ENCODE measurements around the gene AOX1.

AOX1 gene

GRCh38 chr2:200695191-200695590, 109.4 kb downstream of the AOX1 start:
- Histone ChIP-seq H3F3A (ENCODE audit: control insufficient read depth, insufficient read depth) (no peaks in the 10 kb centered on the region), H3K27me3 (ENCODE audit: control insufficient read depth, low read length) (peaks cover 21% of the 10 kb centered on the region), H3K9me3 (ENCODE audit: control insufficient read depth, insufficient read depth, low read length) (no peaks in the 10 kb centered on the region), H3K9me2 (replicated peaks; ENCODE audit: control insufficient read depth, low read length) (no peaks in the 10 kb centered on the region), H3K4me2 (ENCODE audit: low read length) (no peak overlapping the region), H3K4me3 (ENCODE audit: low read length) (no peak overlapping the region), H4K20me1 (ENCODE audit: control insufficient read depth, insufficient read depth, low read depth, low read length) (no peaks in the 10 kb centered on the region), H3K27ac (ENCODE audit: low read depth, low read length) (no peak overlapping the region), H3K36me3 (ENCODE audit: control insufficient read depth, low read length) (no peaks in the 10 kb centered on the region), H3K4me1 (ENCODE audit: control insufficient read depth, low read length) (peaks cover 8% of the 10 kb centered on the region), H3K79me2 (ENCODE audit: control insufficient read depth, low read length) (no peaks in the 10 kb centered on the region)
- TF ChIP-seq CTCF (IDR thresholded peaks at IDR 0.05; ENCODE audit: low read depth, low read length, poor library complexity, severe bottlenecking) (no peak), EZH2phosphoT487 (IDR thresholded peaks at IDR 0.05; ENCODE audit: borderline replicate concordance, low read length) (no peak)

DNA sequence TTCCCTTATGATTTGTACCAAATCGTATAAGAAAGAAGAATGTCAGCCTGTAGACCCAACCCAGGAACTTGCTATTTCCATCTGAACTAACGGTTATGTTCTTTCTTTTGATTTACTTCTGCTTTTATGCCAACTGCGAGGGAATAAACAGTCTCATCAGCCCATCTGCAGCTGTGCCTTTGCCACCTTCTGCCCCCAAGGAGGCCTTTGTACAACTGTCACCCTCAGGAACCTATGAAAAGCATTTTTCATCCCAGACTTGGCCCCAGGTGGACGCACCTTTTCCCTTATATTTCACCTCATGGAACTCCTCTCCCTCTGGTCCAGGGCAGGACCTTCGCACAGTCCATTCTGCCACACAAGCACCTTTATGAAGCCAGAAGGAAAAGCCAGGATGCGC, 109.8 kb downstream of the AOX1 start:
- Histone ChIP-seq H3K4me2 (ENCODE audit: low read length) (no peak overlapping the region), H3K27ac (ENCODE audit: low read depth, low read length) (no peak overlapping the region), H3K4me1 (ENCODE audit: control insufficient read depth, low read length) (peaks cover 8% of the 10 kb centered on the region)

DNA sequence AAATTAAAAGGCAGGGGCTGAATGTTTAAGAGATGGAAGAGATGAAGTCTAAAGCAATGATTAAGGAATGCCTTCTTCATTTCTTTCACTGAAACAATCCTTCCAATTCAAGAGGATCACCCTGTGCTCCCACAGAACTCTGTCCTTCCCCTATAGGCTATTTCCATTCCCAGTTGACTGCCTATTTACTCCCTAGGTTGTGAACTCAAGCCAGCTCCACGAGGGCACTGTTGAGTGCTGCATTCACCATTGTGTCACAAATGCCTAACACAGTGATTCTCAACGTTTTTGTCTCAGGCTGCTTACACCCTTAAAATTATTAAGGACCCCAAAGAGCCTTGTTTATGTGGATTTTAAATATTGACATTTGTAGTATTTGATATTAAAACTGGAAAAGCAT, 112.4 kb downstream of the AOX1 start:
- H3K4me3 ChIP-seq (ENCODE audit: low read length): no peak overlapping the region
- H3K4me1 ChIP-seq (ENCODE audit: control insufficient read depth, low read length): peaks cover 8% of the 10 kb centered on the region
- H4K20me1 ChIP-seq (ENCODE audit: control insufficient read depth, insufficient read depth, low read depth, low read length): no peaks in the 10 kb centered on the region
- no peaks in the 10 kb centered on the region for H3K36me3 ChIP-seq (ENCODE audit: control insufficient read depth, low read length)
- no peaks in the 10 kb centered on the region for H3F3A ChIP-seq (ENCODE audit: control insufficient read depth, insufficient read depth)
- TF ChIP-seq CTCF (IDR thresholded peaks at IDR 0.05; ENCODE audit: low read depth, low read length, poor library complexity, severe bottlenecking): no peak
- TF ChIP-seq EZH2phosphoT487 (IDR thresholded peaks at IDR 0.05; ENCODE audit: borderline replicate concordance, low read length): no peak
- no peaks in the 10 kb centered on the region for H3K79me2 ChIP-seq (ENCODE audit: control insufficient read depth, low read length)
- H3K9me3 ChIP-seq (ENCODE audit: control insufficient read depth, insufficient read depth, low read length): no peaks in the 10 kb centered on the region
- no peak overlapping the region for H3K4me2 ChIP-seq (ENCODE audit: low read length)
- H3K27me3 ChIP-seq (ENCODE audit: control insufficient read depth, low read length): peaks cover 38% of the 10 kb centered on the region
- no peaks in the 10 kb centered on the region for H3K9me2 ChIP-seq (replicated peaks; ENCODE audit: control insufficient read depth, low read length)
- no peak overlapping the region for H3K27ac ChIP-seq (ENCODE audit: low read depth, low read length)

More for the DNA sequence above, 109.8 kb downstream of the AOX1 start:
- H3K9me2 ChIP-seq (replicated peaks; ENCODE audit: control insufficient read depth, low read length): no peaks in the 10 kb centered on the region
- H3K36me3 ChIP-seq (ENCODE audit: control insufficient read depth, low read length): no peaks in the 10 kb centered on the region
- H4K20me1 ChIP-seq (ENCODE audit: control insufficient read depth, insufficient read depth, low read depth, low read length): no peaks in the 10 kb centered on the region
- peaks cover 21% of the 10 kb centered on the region for H3K27me3 ChIP-seq (ENCODE audit: control insufficient read depth, low read length)
- no peaks in the 10 kb centered on the region for H3K79me2 ChIP-seq (ENCODE audit: control insufficient read depth, low read length)
- no peak for TF ChIP-seq CTCF (IDR thresholded peaks at IDR 0.05; ENCODE audit: low read depth, low read length, poor library complexity, severe bottlenecking)
- 0 out of 2 replicates have a peak, but pooled peaks have one; percentile 12 for TF ChIP-seq EZH2phosphoT487 (IDR thresholded peaks at IDR 0.05; ENCODE audit: borderline replicate concordance, low read length)
- H3K9me3 ChIP-seq (ENCODE audit: control insufficient read depth, insufficient read depth, low read length): no peaks in the 10 kb centered on the region
- no peak overlapping the region for H3K4me3 ChIP-seq (ENCODE audit: low read length)
- no peaks in the 10 kb centered on the region for H3F3A ChIP-seq (ENCODE audit: control insufficient read depth, insufficient read depth)
